Transverse colon (tissue), 4 donors: ENCODE data around the gene ACP7. TPM values are rescaled to one million over a fixed set of nuclear protein-coding genes. Genes with fewer than 3 reads are reported as not detected.
A peak's percentile ranks its signal among the peaks of the same experiment; 100 is the strongest.

Source experiments
- DNase-seq: peaks from one replicate; pipeline ENCODE4 v3.0.0-alpha.2; 2019
- H3K27ac ChIP-seq, 4 donors: fragments of 200-600 bp; sonication (generic); 2 replicates each; pipeline ENCODE4 v1.5.1; 2016 to 2018; ENCODE audit warnings: inconsistent platforms in 4 of 4
- H3K27me3 ChIP-seq: fragments of 200-600 bp; sonication (generic); 2 replicates; pipeline ENCODE4 v1.5.1; 2017; ENCODE audit warnings: inconsistent platforms
- H3K36me3 ChIP-seq, 4 donors: fragments of 200-600 bp; sonication (generic); 2 replicates each; pipeline ENCODE4 v1.5.1; 2017 to 2019; ENCODE audit warnings: inconsistent platforms in 4 of 4
- H3K4me1 ChIP-seq, 4 donors: fragments of 200-600 bp; sonication (generic); 2 replicates each; pipeline ENCODE4 v1.5.1; 2017 to 2020; ENCODE audit warnings: inconsistent platforms in 4 of 4
- H3K4me3 ChIP-seq, 4 donors: fragments of 200-600 bp; sonication (generic); 1 replicate in 1 of 4; 2 replicates in 3 of 4; pipeline versions ENCODE4 v1.5.1 to v1.6.1; 2017 to 2019; ENCODE audit warnings: inconsistent platforms in 4 of 4
- H3K9me3 ChIP-seq, 2 donors: fragments of 200-600 bp; sonication (generic); 2 replicates each; pipeline ENCODE4 v1.5.1; 2017 to 2019; ENCODE audit warnings: inconsistent platforms in 2 of 2
- CTCF ChIP-seq, 5 experiments: fragments of 200-600 bp in 3 of 5; fragments of 450-650 bp in 2 of 5; sonication (generic) in 3 of 5; IDR thresholded peaks; 1 replicate in 2 of 5; 2 replicates in 3 of 5; pipeline ENCODE4 v1.5.1; 2016 to 2017; ENCODE audit warnings: antibody characterized with exemption in 5 of 5, inconsistent platforms in 3 of 5, mild to moderate bottlenecking in 2 of 5, moderate library complexity in 1 of 5
- EP300 ChIP-seq: sonication (generic); formaldehyde crosslinking; IDR thresholded peaks from one replicate; pipeline ENCODE4 v1.6.1; 2017; ENCODE audit warnings: antibody characterized with exemption, low read depth
- POLR2A ChIP-seq: fragments of 450-650 bp; IDR thresholded peaks from one replicate; pipeline ENCODE4 v1.6.1; 2016; ENCODE audit warnings: antibody characterized with exemption, mild to moderate bottlenecking, moderate library complexity
- POLR2AphosphoS5 ChIP-seq, 3 donors: sonication (generic); formaldehyde crosslinking; IDR thresholded peaks; one replicate each; pipeline ENCODE4 v1.6.1; 2016; ENCODE audit warnings: antibody characterized with exemption in 3 of 3
- WGBS, 2 donors: methylation state at CpG; one replicate each; pipeline ENCODE4 v1.1.5; 2018; ENCODE audit warnings: low coverage in 1 of 2; 5-methylcytosine and 5-hydroxymethylcytosine counted together
- in situ Hi-C, 4 donors: fragments of 200-750 bp; cut with MboI; loops; one replicate each; pipeline versions ENCODE4 v1.15.0 to v1.15.1; 2017; ENCODE audit warnings: low sequenced_read_pairs in 3 of 4, low pct_ligation_motif_present in 1 of 4, low pct_unique_long_range_greater_than_20kb in 1 of 4
- intact Hi-C: fragments of 100-400 bp; cut with DNase I; formaldehyde crosslinking; loops from one replicate; pipeline ENCODE4 v1.15.1; 2023; ENCODE audit warnings: low total_unique reads
- total RNA-seq, 4 donors: library from RNA; depleted of rRNA; stranded (reverse); fragments of >200 nt; gene quantifications; one replicate each; pipeline ENCODE4 v1.1.0, GENCODE V29; 2016

Gene ACP7
- total RNA-seq, 4 donors from 2014 or later, result not detected

DNA sequence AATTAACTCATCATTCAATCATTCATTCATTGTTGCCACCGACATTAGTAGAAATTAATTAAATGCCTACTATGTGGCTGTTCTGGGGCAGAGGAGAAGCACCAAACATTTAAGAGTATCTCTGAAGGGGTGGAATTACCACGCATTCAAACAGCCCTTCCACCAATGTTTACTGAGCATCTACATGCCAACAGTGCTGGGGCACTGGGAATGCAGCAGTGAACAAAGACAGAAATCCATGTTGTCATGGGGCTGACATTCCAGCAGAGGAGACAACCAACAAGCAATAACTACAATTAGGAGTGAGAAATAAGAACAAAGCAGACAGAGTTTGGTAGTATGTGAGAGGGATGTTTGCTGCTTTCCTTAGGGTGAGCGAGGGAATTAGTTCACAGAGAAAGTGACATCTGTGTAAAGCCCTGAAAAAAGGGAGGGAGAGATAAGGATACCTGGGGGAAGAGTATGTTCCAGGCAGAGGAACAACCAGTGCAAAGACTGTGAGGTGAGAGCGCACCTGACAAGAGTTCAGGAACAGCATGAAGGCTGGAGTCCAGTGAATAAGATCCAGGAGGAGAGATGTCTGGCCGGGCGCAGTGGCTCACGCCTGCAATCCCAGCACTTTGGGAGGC lies 40.1 kb downstream of the ACP7 start:
- H3K9me3 ChIP-seq, result no peaks in the 10 kb centered on the region
- peaks cover 16 to 42% (median 32%) of the 10 kb centered on the region in 4 donors for H3K4me1 ChIP-seq
- WGBS, 2 donors, result 81 to 82% methylated on average over 7 of the region's 7 CpGs
- peaks cover 18% of the 10 kb centered on the region for H3K27me3 ChIP-seq
- H3K27ac ChIP-seq, result no peak overlapping the region
- intact Hi-C loops (loop anchor here (5.0 kb wide), 1 partner anchor 203 kb away; no protein-coding TSS in a partner anchor), in situ Hi-C loops (loop anchor here (5.0 to 25.0 kb wide), 4 partner anchors 58 to 413 kb away; partner anchors contain the start of genes EID2 (in 2 of the 4), EID2B (in 2 of the 4) and GMFG (in 1 of the 4))
- DNase-seq, result no peak
- no peak overlapping the region for H3K4me3 ChIP-seq
- H3K36me3 ChIP-seq, result no peaks in the 10 kb centered on the region
- no peak for TF ChIP-seq POLR2A
- no peak for TF ChIP-seq EP300
- no peak for TF ChIP-seq POLR2AphosphoS5 (IDR thresholded peaks at IDR 0.05)
- TF ChIP-seq CTCF (IDR thresholded peaks at IDR 0.05), result no peak

- H3K4me1 ChIP-seq, result peaks cover 16 to 51% (median 39%) of the 10 kb centered on the region in 4 donors
- H3K4me3 ChIP-seq, result peak overlapping the region; percentile 20 to 84 (median 74)
- TF ChIP-seq POLR2A, result no peak
- no peak for TF ChIP-seq EP300
- TF ChIP-seq POLR2AphosphoS5 (IDR thresholded peaks at IDR 0.05), result no peak
- no peak for TF ChIP-seq CTCF (IDR thresholded peaks at IDR 0.05)
- H3K27ac ChIP-seq, result peak overlapping the region; percentile 86 to 96 (median 93)
- peaks cover 9% of the 10 kb centered on the region for H3K27me3 ChIP-seq
- in situ Hi-C loops, result loop anchor here in 1 of 4 donors (10.0 kb wide), 1 partner anchor 210 kb away; the partner anchor contains the start of gene GMFG
- 34% methylated on average over 7 of the region's 7 CpGs for WGBS, 2 donors
- no peaks in the 10 kb centered on the region for H3K36me3 ChIP-seq
- no peaks in the 10 kb centered on the region for H3K9me3 ChIP-seq
- no peak for DNase-seq
- intact Hi-C loops, result loop anchor here (5.0 kb wide), 1 partner anchor 403 kb away; no protein-coding TSS in a partner anchor
Observed at GRCh38 chr19:39125199-39125553, 41.0 kb downstream of the ACP7 start.

DNA sequence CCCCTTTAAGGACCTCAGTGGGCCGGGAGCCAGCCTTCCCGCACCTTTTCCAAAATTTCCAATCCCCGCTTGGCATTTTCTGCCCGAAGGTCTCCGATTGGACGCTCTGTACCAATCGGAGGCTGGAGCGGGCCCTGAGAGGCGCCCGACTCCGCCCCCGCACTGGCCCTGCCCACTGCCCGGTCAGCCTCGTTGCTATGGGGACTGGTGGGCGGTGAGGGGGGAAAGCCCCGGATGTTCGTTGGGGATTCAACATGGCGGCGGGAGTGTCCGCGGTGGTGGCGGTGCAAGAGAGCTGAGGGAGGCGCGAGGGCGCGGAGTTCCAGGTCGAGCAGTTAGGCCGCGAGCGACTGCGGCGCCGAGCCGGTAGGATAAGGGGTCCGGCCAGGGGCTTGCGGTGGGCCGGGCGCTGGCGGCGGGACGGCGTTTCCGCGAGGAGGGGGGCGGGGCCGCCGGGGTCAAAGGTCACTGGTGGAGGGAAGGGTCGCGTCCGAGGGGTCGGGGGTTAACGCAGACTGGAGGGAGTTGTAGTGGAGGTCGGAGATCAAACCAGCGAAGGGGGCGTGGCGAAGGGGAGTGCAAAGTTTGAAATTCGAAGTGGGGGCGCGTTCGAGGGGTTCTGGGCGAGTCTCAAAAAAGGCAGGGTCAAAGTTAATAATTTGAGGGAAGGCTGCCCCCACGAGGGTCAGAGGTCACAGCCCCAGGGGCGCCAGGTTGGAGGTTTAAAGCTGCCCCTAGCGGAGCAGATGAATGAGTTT lies 41.6 kb downstream of the ACP7 start, which contains the start of gene PAK4:
Gene PAK4 (plus strand): TSS at position 233 of the 758 bp plus-strand sequence. CDS start 43,768 bp downstream, outside the sequence.
- Histone ChIP-seq H3K27ac (peak within 1 kb of the TSS; percentile 86 to 96 (median 93)), H3K9me3 (no peaks in the 10 kb centered on the region), H3K36me3 (no peaks in the 10 kb centered on the region), H3K27me3 (peaks cover 5% of the 10 kb centered on the region), H3K4me1 (peaks cover 16 to 56% (median 44%) of the 10 kb centered on the region in 4 donors), H3K4me3 (peak within 1 kb of the TSS; percentile 65 to 84 (median 82))
- peak; percentile 98 for DNase-seq
- WGBS, 2 donors, result 0 to 1% methylated on average over 4 to 63 of the region's 64 CpGs
- in situ Hi-C loops (loop anchor here in 1 of 4 donors (10.0 kb wide), 1 partner anchor 209 kb away; the partner anchor contains the start of gene GMFG), intact Hi-C loops (loop anchor here (5.0 kb wide), 1 partner anchor 403 kb away; no protein-coding TSS in a partner anchor)
- peak; percentile 81 to 92 (median 87) for TF ChIP-seq POLR2AphosphoS5 (IDR thresholded peaks at IDR 0.05)
- TF ChIP-seq POLR2A, result peak; percentile 80
- peak in 1 of 5 experiments; percentile 19 for TF ChIP-seq CTCF (IDR thresholded peaks at IDR 0.05)
- no peak for TF ChIP-seq EP300
